H1 (cell line): ENCODE measurements around the gene LSG1. TPM values are rescaled to one million over a fixed set of nuclear protein-coding genes. Genes with fewer than 3 reads are reported as not detected.

Experiments
- CTCF ChIA-PET: fragments of 300-600 bp; sonication (Branson Sonifier 250); formaldehyde crosslinking; loops from one replicate; lab custom pipeline; 2021; ENCODE audit not compliant: partially characterized antibody; lab: Charles Lee
- POLR2A ChIA-PET: fragments of 300-600 bp; sonication (Branson Sonifier 250); formaldehyde crosslinking; loops from one replicate; lab custom pipeline; 2021; ENCODE audit warnings: inconsistent platforms; ENCODE audit not compliant: partially characterized antibody; lab: Charles Lee
- DNase-seq, 2 experiments: peaks; one replicate each; pipeline versions ENCODE4 v3.0.0 to v3.0.0-alpha.2; 2010 to 2022; ENCODE audit warnings: low spot score in 2 of 2, low read depth in 1 of 2, mixed read lengths in 1 of 2
- FAIRE-seq: peaks from 2 replicates; lab custom pipeline; 2011; peaks lifted over from hg19 to GRCh38; lab: Jason Lieb, UNC
- H2AFZ ChIP-seq: 2 replicates; pipeline ENCODE4 v1.8.1; 2012; ENCODE audit warnings: low read length, inconsistent platforms
- H2AK5ac ChIP-seq: 2 replicates; pipeline ENCODE4 v1.6.1; 2013; ENCODE audit warnings: low read depth, low read length
- H2BK120ac ChIP-seq: replicated peaks from 2 replicates; pipeline ENCODE3; 2013; ENCODE audit warnings: low read depth, low read length, inconsistent platforms
- H2BK12ac ChIP-seq: 2 replicates; pipeline ENCODE4 v1.6.1; 2013; ENCODE audit warnings: low read depth, low read length
- H2BK15ac ChIP-seq: 2 replicates; pipeline ENCODE4 v1.6.1; 2013; ENCODE audit warnings: low read length
- H2BK20ac ChIP-seq: 2 replicates; pipeline ENCODE4 v1.6.1; 2013; ENCODE audit warnings: low read length
- H2BK5ac ChIP-seq: 2 replicates; pipeline ENCODE4 v1.6.1; 2013; ENCODE audit warnings: low read depth, low read length
- H3K14ac ChIP-seq: 2 replicates; pipeline ENCODE4 v1.6.1; 2013; ENCODE audit warnings: inconsistent platforms; ENCODE audit not compliant: insufficient read length
- H3K18ac ChIP-seq: 2 replicates; pipeline ENCODE4 v1.6.1; 2013; ENCODE audit warnings: low read length; ENCODE audit errors: extremely low read depth
- H3K23ac ChIP-seq: 2 replicates; pipeline ENCODE4 v1.6.1; 2013; ENCODE audit warnings: inconsistent platforms; ENCODE audit not compliant: insufficient read length
- H3K23me2 ChIP-seq: 2 replicates; pipeline ENCODE4 v1.6.1; 2013; ENCODE audit warnings: low read depth, low read length
- H3K27ac ChIP-seq: 2 replicates; pipeline ENCODE4 v1.6.1; 2011; ENCODE audit warnings: low read depth, low read length, inconsistent platforms
- H3K27me3 ChIP-seq, 4 experiments: replicated peaks in 1 of 4; 1 replicate in 1 of 4; 2 replicates in 3 of 4; pipeline versions ENCODE4 v1.6.1 to v1.8.1; 2011 to 2013; ENCODE audit warnings: low read length in 3 of 4, mild to moderate bottlenecking in 3 of 4, inconsistent platforms in 2 of 4, mixed read lengths in 2 of 4, moderate library complexity in 1 of 4; ENCODE audit not compliant: control insufficient read depth in 3 of 4, insufficient read depth in 3 of 4; ENCODE audit errors: extremely low read depth in 1 of 4
- H3K36me3 ChIP-seq, 4 experiments: 2 replicates each; pipeline versions ENCODE4 v1.6.1 to v1.8.1; 2011 to 2013; ENCODE audit warnings: mild to moderate bottlenecking in 4 of 4, low read length in 3 of 4, moderate library complexity in 2 of 4, control low read depth in 1 of 4, inconsistent platforms in 1 of 4; ENCODE audit not compliant: insufficient read depth in 4 of 4, control insufficient read depth in 2 of 4
- H3K4ac ChIP-seq: replicated peaks from 2 replicates; pipeline ENCODE3; 2013; ENCODE audit warnings: low read length, low read depth, mixed read lengths, inconsistent platforms; ENCODE audit not compliant: insufficient read length
- H3K4me1 ChIP-seq, 4 experiments: replicated peaks in 1 of 4; 1 replicate in 1 of 4; 2 replicates in 3 of 4; pipeline versions ENCODE4 v1.6.1 to v1.8.1; 2011 to 2013; ENCODE audit warnings: low read length in 3 of 4, inconsistent platforms in 2 of 4, mixed read lengths in 1 of 4; ENCODE audit not compliant: insufficient read depth in 4 of 4, control insufficient read depth in 3 of 4
- H3K4me2 ChIP-seq, 2 experiments: 2 replicates each; pipeline versions ENCODE4 v1.6.1 to v1.8.1; 2011 to 2013; ENCODE audit warnings: low read depth in 2 of 2, low read length in 2 of 2, control low read depth in 1 of 2, inconsistent platforms in 1 of 2, mild to moderate bottlenecking in 1 of 2; ENCODE audit not compliant: insufficient read depth in 1 of 2
- H3K4me3 ChIP-seq, 4 experiments: fragments of 200-600, 300-600 bp in 1 of 4; sonication (generic), shearing (Covaris generic), sonication (Bioruptor Twin) in 1 of 4; 2 replicates each; pipeline versions ENCODE4 v1.5.1 to v1.8.1; 2011 to 2016; ENCODE audit warnings: low read length in 4 of 4, low read depth in 3 of 4, control low read depth in 2 of 4, inconsistent platforms in 2 of 4, mild to moderate bottlenecking in 2 of 4, mixed read lengths in 1 of 4, moderate library complexity in 1 of 4; ENCODE audit not compliant: insufficient read depth in 2 of 4; ENCODE audit errors: extremely low read depth in 1 of 4
- H3K56ac ChIP-seq: replicated peaks from 2 replicates; pipeline ENCODE3; 2013; ENCODE audit warnings: low read depth, mild to moderate bottlenecking, mixed read lengths, low read length, inconsistent platforms; ENCODE audit not compliant: insufficient read length
- H3K79me1 ChIP-seq: 2 replicates; pipeline ENCODE4 v1.6.1; 2013; ENCODE audit warnings: low read depth, low read length, control low read depth
- H3K79me2 ChIP-seq, 2 experiments: 2 replicates each; pipeline versions ENCODE4 v1.6.1 to v1.8.1; 2012 to 2013; ENCODE audit warnings: low read length in 2 of 2, mild to moderate bottlenecking in 2 of 2, inconsistent platforms in 1 of 2; ENCODE audit not compliant: insufficient read depth in 2 of 2, control insufficient read depth in 1 of 2
- H3K9ac ChIP-seq, 4 experiments: replicated peaks in 1 of 4; 1 replicate in 1 of 4; 2 replicates in 3 of 4; pipeline versions ENCODE4 v1.6.1 to v1.8.1; 2011 to 2013; ENCODE audit warnings: low read depth in 3 of 4, low read length in 3 of 4, control low read depth in 2 of 4, mild to moderate bottlenecking in 2 of 4, moderate library complexity in 2 of 4, inconsistent platforms in 1 of 4; ENCODE audit errors: extremely low read depth in 1 of 4
- H3K9me3 ChIP-seq, 2 experiments: 2 replicates each; pipeline versions ENCODE4 v1.6.1 to v1.8.1; 2012 to 2013; ENCODE audit warnings: mild to moderate bottlenecking in 2 of 2, moderate library complexity in 2 of 2, control low read depth in 1 of 2, inconsistent platforms in 1 of 2, low read depth in 1 of 2, low read length in 1 of 2, mixed read lengths in 1 of 2; ENCODE audit not compliant: insufficient read depth in 2 of 2
- H4K20me1 ChIP-seq, 2 experiments: replicated peaks in 1 of 2; 2 replicates each; pipeline versions ENCODE3 to v1.8.1; 2011 to 2013; ENCODE audit warnings: inconsistent platforms in 2 of 2, low read length in 2 of 2, mild to moderate bottlenecking in 1 of 2; ENCODE audit not compliant: insufficient read depth in 2 of 2, control insufficient read depth in 1 of 2
- H4K5ac ChIP-seq: 2 replicates; pipeline ENCODE4 v1.6.1; 2013; ENCODE audit warnings: low read length, low read depth, mixed read lengths, inconsistent platforms; ENCODE audit not compliant: insufficient read length
- H4K8ac ChIP-seq: 2 replicates; pipeline ENCODE4 v1.8.0; 2013; ENCODE audit warnings: mild to moderate bottlenecking, moderate library complexity, low read length, inconsistent platforms; ENCODE audit not compliant: insufficient read depth; ENCODE audit errors: extremely low read depth
- H4K91ac ChIP-seq: replicated peaks from 2 replicates; pipeline ENCODE3; 2013; ENCODE audit warnings: low read length, mixed read lengths, inconsistent platforms; ENCODE audit not compliant: insufficient read length
- BACH1 ChIP-seq: IDR thresholded peaks from 2 replicates; pipeline ENCODE4 v1.6.1; 2012; ENCODE audit warnings: low read length, improper control_type of control experiment
- BCL11A ChIP-seq, 2 experiments: IDR thresholded peaks; one replicate each; pipeline ENCODE4 v1.6.1; 2011; ENCODE audit warnings: low read depth in 2 of 2, low read length in 2 of 2, mild to moderate bottlenecking in 2 of 2
- FOSL1 ChIP-seq: IDR thresholded peaks from 2 replicates; pipeline ENCODE4 v1.6.1; 2011; ENCODE audit warnings: mild to moderate bottlenecking, low read depth, low read length, moderate library complexity; ENCODE audit not compliant: insufficient read depth
- HDAC2 ChIP-seq, 2 experiments: fragments of 300-600 bp in 1 of 2; sonication (generic) in 1 of 2; IDR thresholded peaks; 2 replicates each; pipeline ENCODE4 v1.6.1; 2011 to 2012; ENCODE audit warnings: low read depth in 2 of 2, low read length in 2 of 2, mild to moderate bottlenecking in 2 of 2, moderate library complexity in 2 of 2, borderline replicate concordance in 1 of 2, inconsistent platforms in 1 of 2
- KDM5A ChIP-seq: fragments of 200-600 bp; IDR thresholded peaks from 2 replicates; pipeline ENCODE4 v1.7.1; 2012; ENCODE audit warnings: mild to moderate bottlenecking, low read length, inconsistent platforms, mixed read lengths
- POLR2A ChIP-seq, 2 experiments: IDR thresholded peaks; 1 replicate in 1 of 2; 2 replicates in 1 of 2; pipeline ENCODE4 v1.6.1; 2011; ENCODE audit warnings: low read depth in 2 of 2, low read length in 2 of 2, mild to moderate bottlenecking in 2 of 2; ENCODE audit errors: control extremely low read depth in 1 of 2
- RFX5 ChIP-seq: IDR thresholded peaks from 2 replicates; pipeline ENCODE4 v1.6.1; 2011; ENCODE audit warnings: low read depth, low read length, improper control_type of control experiment, borderline replicate concordance
- RNF2 ChIP-seq: fragments of 200-900, 300-1000 bp; sonication (generic); IDR thresholded peaks from 2 replicates; pipeline ENCODE4 v1.7.1; 2016; ENCODE audit warnings: borderline replicate concordance, low read depth, mild to moderate bottlenecking, antibody characterized with exemption, low read length; ENCODE audit not compliant: poor library complexity, severe bottlenecking; ENCODE audit errors: missing control alignments
- RXRA ChIP-seq: IDR thresholded peaks from 2 replicates; pipeline ENCODE4 v1.6.1; 2011; ENCODE audit warnings: low read depth, mild to moderate bottlenecking, low read length, moderate library complexity; ENCODE audit not compliant: insufficient read depth
- SIX5 ChIP-seq: IDR thresholded peaks from 2 replicates; pipeline ENCODE4 v1.6.1; 2011; ENCODE audit warnings: mild to moderate bottlenecking, low read depth, low read length
- SP2 ChIP-seq: IDR thresholded peaks from 2 replicates; pipeline ENCODE4 v1.6.1; 2012; ENCODE audit warnings: mild to moderate bottlenecking, low read length, inconsistent platforms
- SUZ12 ChIP-seq: fragments of 200-600 bp; sonication (generic); IDR thresholded peaks from 2 replicates; pipeline ENCODE4 v1.6.1; 2012; ENCODE audit warnings: mild to moderate bottlenecking, inconsistent platforms, low read length, moderate library complexity, mixed read lengths
- USF2 ChIP-seq: IDR thresholded peaks from 2 replicates; pipeline ENCODE4 v1.6.1; 2011; ENCODE audit warnings: low read length, improper control_type of control experiment
- WGBS, 2 experiments: shearing (Covaris generic) in 1 of 2; methylation state at CpG; one replicate each; pipeline versions ENCODE4 v1.1.6 to v1.1.7; 2013 to 2015; ENCODE audit warnings: low lambda C conversion rate in 2 of 2, mixed read lengths in 2 of 2, inconsistent platforms in 1 of 2, low coverage in 1 of 2, missing lambda C conversion rate in 1 of 2; ENCODE audit not compliant: insufficient replicate concordance in 2 of 2, insufficient coverage in 1 of 2, insufficient read length in 1 of 2; ENCODE audit errors: extremely low coverage in 1 of 2, missing lambda C conversion rate in 1 of 2; 5-methylcytosine and 5-hydroxymethylcytosine counted together
- polyA plus RNA-seq, 7 experiments: library from polyadenylated mRNA; depleted of rRNA in 3 of 7; stranded (reverse) in 5 of 7; unstranded in 2 of 7; fragments of >200 nt in 5 of 7; fragments of 200-250 nt in 2 of 7; gene quantifications; 1 replicate in 5 of 7; 2 replicates in 1 of 7; 4 replicates in 1 of 7; pipeline versions ENCODE4 v1.2.1 to v1.2.3, GENCODE V29; 2011 to 2013; ENCODE audit warnings: missing spikeins in 2 of 7, mixed read lengths in 2 of 7
- total RNA-seq: library from RNA; stranded (reverse); fragmentation: NEBNext Ultra II Directional; extraction: Animal tissue kit (Norgen Biotek cat#: 25700); gene quantifications from 2 replicates; pipeline ENCODE4 v1.2.1, GENCODE V29; 2021

Gene LSG1
- total and polyA plus RNA-seq, 2 of the 8 experiments (the other 6 are each of a cell fraction or from before 2014, with no cell fraction given): 23.7 to 47.6 TPM

- H3K18ac ChIP-seq: no peak overlapping the region
- no peaks in the 10 kb centered on the region for H3K27me3 ChIP-seq
- no peak overlapping the region for H2BK12ac ChIP-seq
- H3K4me3 ChIP-seq: no peak overlapping the region
- no peak overlapping the region for H3K4ac ChIP-seq
- H3K56ac ChIP-seq: no peak overlapping the region
- no peak overlapping the region for H2AFZ ChIP-seq
- H2BK120ac ChIP-seq: no peak overlapping the region
- no peak overlapping the region for H4K8ac ChIP-seq
- H3K23me2 ChIP-seq: no peaks in the 10 kb centered on the region
- H4K91ac ChIP-seq: no peak overlapping the region
- no peak overlapping the region for H2BK20ac ChIP-seq
- 83% methylated on average over 10 of the region's 11 CpGs; no CpG with 5 or more reads in 1 of the 2 experiments for WGBS, 2 experiments
- DNase-seq: no peak
- H3K27ac ChIP-seq: no peak overlapping the region
- no peak overlapping the region for H3K14ac ChIP-seq
- ChIA-PET POLR2A (interaction anchor here (1.0 kb wide), 1 partner anchor 19 kb away, joined by 3 read pairs; no protein-coding TSS in a partner anchor), CTCF (interaction anchor here (1.0 to 1.4 kb wide), 4 partner anchors 9 to 387 kb away, joined by 3 to 6 read pairs (median 4); no protein-coding TSS in a partner anchor)
- no peak for FAIRE-seq
- no peak overlapping the region for H3K9ac ChIP-seq
- no peaks in the 10 kb centered on the region for H3K79me2 ChIP-seq
- no peak overlapping the region for H4K5ac ChIP-seq
- H3K4me1 ChIP-seq: no peaks in the 10 kb centered on the region; a peak in 1 of 7 replicates
- H2BK5ac ChIP-seq: no peak overlapping the region
- no peak overlapping the region for H2BK15ac ChIP-seq
- H3K79me1 ChIP-seq: no peaks in the 10 kb centered on the region; the same call in 1 of the 2 replicates
- H2AK5ac ChIP-seq: no peak overlapping the region
- H3K36me3 ChIP-seq: peaks cover 0 to 3% (median 0%) of the 10 kb centered on the region in 4 experiments; a peak in 1 of 8 replicates
- peaks cover 0 to 2% of the 10 kb centered on the region in 2 experiments for H4K20me1 ChIP-seq
- no peak overlapping the region for H3K4me2 ChIP-seq
- H3K9me3 ChIP-seq: no peaks in the 10 kb centered on the region; a peak in 1 of 4 replicates
- no peak overlapping the region for H3K23ac ChIP-seq
- TF ChIP-seq FOSL1 (no peak), RXRA (no peak), BCL11A (IDR thresholded peaks at IDR 0.05; ENCODE audit: low read depth in 2 of 2, low read length in 2 of 2) (no peak), SIX5 (no peak), HDAC2 (IDR thresholded peaks at IDR 0.05; ENCODE audit: borderline replicate concordance in 1 of 2, low read depth in 2 of 2, low read length in 2 of 2) (no peak), POLR2A (IDR thresholded peaks at IDR 0.05; ENCODE audit: control extremely low read depth in 1 of 2, low read depth in 2 of 2, low read length in 2 of 2) (no peak), BACH1 (no peak), RFX5 (no peak), RNF2 (no peak), USF2 (no peak), SUZ12 (no peak), KDM5A (no peak), SP2 (no peak)
These were observed 56.8 kb downstream of the LSG1 start for GRCh38 chr3:194615226-194615625.
